Measurements from ENCODE around the gene TSR3.

Gene TSR3

GRCh38 chr16:1377406-1378010 is 25.8 kb upstream of the TSR3 start:
- no peak for DNase-seq

GRCh38 chr16:1375741-1376410 is 24.2 kb upstream of the TSR3 start:
- no peak for DNase-seq

DNA sequence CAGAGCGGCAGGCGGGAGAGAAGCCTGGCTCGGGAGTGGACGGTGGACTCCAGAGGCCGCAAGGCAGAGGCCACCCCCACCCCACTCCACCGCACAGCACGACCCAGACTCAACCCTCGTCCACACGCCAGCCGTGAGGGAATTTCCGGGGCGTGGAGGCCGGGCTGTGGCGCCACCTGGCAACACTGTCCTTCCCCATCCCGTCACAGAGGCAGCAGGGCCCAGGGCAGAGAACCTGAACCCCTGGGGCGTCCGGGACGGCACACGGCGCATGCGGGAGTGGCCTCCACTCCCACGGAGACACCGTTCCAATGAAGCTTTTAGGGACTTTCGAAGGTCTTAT is 23.6 kb upstream of the TSR3 start:
- DNase-seq = no peak

- DNase-seq = no peak
These were observed 23.0 kb upstream of the TSR3 start for GRCh38 chr16:1374418-1375297.

GRCh38 chr16:1372292-1372950 is 20.7 kb upstream of the TSR3 start:
- no peak for DNase-seq

GRCh38 chr16:1371054-1371978 is 19.6 kb upstream of the TSR3 start:
- no peak for DNase-seq

DNA sequence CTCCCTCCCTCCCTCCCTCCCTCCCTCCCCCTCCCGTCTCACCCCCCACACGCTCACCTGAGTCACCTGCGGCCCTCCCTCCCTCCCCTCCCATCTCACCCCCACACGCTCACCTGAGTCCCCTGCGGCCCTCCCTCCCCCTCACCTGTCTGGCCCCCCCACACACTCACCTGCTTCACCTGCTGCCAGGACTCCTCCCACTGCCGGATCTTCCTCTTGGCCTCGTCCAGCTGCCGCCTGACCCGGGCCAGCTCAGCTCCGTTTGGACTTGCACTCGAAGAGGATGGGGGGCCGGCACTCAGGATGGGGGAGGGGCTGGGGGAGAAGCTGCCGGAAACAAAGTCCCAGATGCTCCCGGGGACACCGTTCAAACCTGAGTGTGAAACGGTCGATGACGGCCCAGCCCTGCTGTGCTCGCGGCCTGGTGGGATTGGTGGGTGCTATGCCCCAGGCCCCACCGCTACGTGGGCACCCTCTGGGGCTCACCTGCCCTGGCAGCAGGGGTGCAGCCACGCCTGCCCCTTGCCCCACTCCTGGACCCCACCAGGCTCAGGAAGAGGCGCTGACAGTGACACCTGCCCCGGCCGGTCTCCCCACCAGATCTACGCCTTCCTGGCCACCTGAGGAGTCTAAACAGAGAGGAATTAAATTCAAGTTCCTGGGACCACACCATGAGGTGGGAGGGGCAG is 16.0 kb upstream of the TSR3 start:
- DNase-seq = no peak

- DNase-seq = no peak
These were observed 15.1 kb upstream of the TSR3 start for GRCh38 chr16:1366712-1367299.

- no peak for DNase-seq
These were observed 14.5 kb upstream of the TSR3 start for GRCh38 chr16:1366060-1366711.

GRCh38 chr16:1364510-1364909 is 12.8 kb upstream of the TSR3 start:
- DNase-seq = no peak

DNA sequence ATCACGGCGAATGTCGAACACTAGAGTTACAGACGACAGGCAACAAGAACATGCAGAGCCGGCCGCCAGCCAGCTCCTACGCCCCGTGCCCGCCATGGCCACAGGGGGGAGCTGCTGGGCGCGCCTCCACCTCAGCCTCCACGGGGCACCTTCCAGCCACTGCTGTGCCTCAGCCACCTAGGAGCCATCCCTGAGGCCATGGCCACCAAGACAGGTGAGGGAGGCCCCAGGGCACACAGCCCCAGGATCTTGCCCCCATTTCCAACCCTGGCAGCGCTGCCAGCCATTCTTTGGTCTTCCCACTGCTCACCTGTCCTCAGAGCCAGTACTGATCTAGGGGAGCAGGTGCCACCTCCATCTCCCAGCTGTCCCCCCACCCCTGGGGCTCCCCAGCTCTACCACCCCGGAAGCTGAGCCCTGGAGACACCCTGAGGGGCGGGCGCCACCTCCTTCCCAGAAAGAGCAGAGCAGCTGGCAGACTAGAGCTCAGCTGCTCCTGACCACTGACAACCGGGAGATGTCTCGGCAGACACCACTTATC is 11.9 kb upstream of the TSR3 start:
- DNase-seq = peak; percentile 70

DNA sequence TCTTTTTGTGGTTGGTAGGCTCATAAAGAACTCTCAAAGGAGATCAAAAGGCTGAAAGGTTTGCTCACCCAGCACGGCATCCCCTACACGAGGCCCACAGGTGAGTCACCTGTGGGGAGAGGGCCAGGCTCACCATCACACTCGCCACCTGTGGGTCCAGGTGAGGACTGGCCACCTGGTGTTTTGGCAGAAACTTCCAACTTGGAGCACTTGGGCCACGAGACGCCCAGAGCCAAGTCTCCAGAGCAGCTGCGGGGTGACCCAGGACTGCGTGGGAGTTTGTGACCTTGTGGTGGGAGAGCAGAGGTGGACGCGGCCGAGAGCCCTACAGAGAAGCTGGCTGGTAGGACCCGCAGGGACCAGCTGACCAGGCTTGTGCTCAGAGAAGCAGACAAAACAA is 11.1 kb upstream of the TSR3 start:
- DNase-seq = no peak

- no peak for DNase-seq
These were observed 10.1 kb upstream of the TSR3 start for GRCh38 chr16:1361685-1362360.

DNA sequence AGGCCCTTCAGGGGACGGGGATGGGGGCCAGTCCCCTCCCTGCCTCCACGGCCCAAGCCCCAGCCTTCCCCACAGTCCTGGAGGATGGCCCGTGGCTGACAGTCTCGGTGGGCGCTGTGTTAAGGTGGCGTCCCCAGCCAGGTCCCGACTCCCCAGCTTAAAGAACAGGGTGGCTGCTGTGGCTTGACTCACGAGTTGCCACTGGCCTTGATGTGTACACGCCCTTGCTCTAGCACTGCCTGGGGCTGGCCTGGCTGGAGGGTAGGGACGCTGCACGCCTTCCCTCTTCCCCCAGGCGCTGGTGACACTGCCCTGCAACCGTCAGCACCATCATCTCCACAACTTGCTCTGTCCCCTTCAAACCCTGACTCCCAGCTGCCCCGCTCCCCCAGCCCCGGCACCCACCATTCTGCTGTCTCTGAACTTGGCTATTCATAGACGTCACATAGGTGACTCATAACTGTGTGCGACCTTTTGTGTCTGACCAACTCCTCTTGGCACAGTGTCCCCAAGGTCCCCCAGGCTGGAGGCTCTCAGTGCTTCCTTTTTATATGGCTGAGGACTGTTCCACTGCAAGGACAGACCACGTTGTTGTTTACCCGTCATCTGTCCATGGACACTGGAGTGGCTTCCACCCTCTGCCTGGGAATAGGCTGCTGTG is 6.4 kb upstream of the TSR3 start:
- no peak for DNase-seq

GRCh38 chr16:1356061-1356900 is 4.6 kb upstream of the TSR3 start:
- DNase-seq = no peak

GRCh38 chr16:1355591-1355990 is 3.9 kb upstream of the TSR3 start:
- DNase-seq = no peak

- DNase-seq = no peak
These were observed 3.3 kb upstream of the TSR3 start for GRCh38 chr16:1354815-1355540.

DNA sequence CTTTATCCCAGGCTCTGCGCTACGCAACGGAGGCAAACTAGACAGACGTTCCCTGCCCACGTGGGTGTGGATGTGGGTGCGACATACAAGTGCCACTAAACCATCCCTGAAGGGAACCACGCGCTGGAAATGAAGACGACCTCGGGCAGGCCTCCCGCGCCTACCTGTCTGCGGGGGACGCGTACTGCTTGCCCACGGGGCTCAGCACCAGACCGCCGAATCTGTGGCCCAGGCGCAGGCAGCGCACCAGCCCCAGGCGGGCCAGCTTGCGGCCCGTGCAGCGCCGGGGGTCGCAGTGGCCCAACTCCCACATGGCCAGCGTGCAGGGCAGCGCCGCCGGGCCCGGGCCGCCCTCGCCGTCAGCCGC is 480 bp downstream of the TSR3 start:
- no peak for DNase-seq
